SK-N-SH treated with all-trans-retinoic acid at 6 μM for 48 hours (cell line): ENCODE data around the gene MMP14.

Source experiments
- ATAC-seq: fragments of 200-7000 bp; cut with Tn5 transposase; 3 replicates; pipeline ENCODE4 v1.9.1; 2020; ENCODE audit warnings: mild to moderate bottlenecking, moderate library complexity
- ARNTL ChIP-seq: fragments of 450-650 bp; formaldehyde crosslinking; IDR thresholded peaks from 2 replicates; pipeline ENCODE4 v1.5.0; 2020; ENCODE audit warnings: low read depth, mild to moderate bottlenecking, moderate library complexity, borderline replicate concordance
- BACH2 ChIP-seq: fragments of 250-450 bp; sonication (Bioruptor Pico); IDR thresholded peaks from 2 replicates; pipeline ENCODE4 v1.9.0; 2021; ENCODE audit warnings: mild to moderate bottlenecking, borderline replicate concordance
- CSDC2 ChIP-seq: fragments of 250-450 bp; sonication (Bioruptor Pico); IDR thresholded peaks from 2 replicates; pipeline ENCODE4 v1.5.0; 2020; ENCODE audit warnings: mild to moderate bottlenecking, moderate library complexity
- ESRRG ChIP-seq: fragments of 250-450 bp; sonication (Bioruptor Pico); IDR thresholded peaks from 2 replicates; pipeline ENCODE4 v1.6.1; 2021; ENCODE audit warnings: mild to moderate bottlenecking
- ISL1 ChIP-seq: fragments of 250-450 bp; sonication (Bioruptor Pico); IDR thresholded peaks from 2 replicates; pipeline ENCODE4 v2.1.2; 2022; ENCODE audit warnings: mild to moderate bottlenecking, moderate library complexity
- OSR1 ChIP-seq: fragments of 250-450 bp; sonication (Bioruptor Pico); IDR thresholded peaks from 2 replicates; pipeline ENCODE4 v1.8.0; 2022; ENCODE audit warnings: moderate library complexity, mild to moderate bottlenecking, inconsistent platforms
- PATZ1 ChIP-seq: fragments of 250-450 bp; sonication (Bioruptor Pico); IDR thresholded peaks from 2 replicates; pipeline ENCODE4 v1.8.0; 2020; ENCODE audit warnings: mild to moderate bottlenecking, moderate library complexity, borderline replicate concordance
- RARB ChIP-seq: fragments of 250-450 bp; sonication (Bioruptor Pico); IDR thresholded peaks from 2 replicates; pipeline ENCODE4 v1.8.0; 2021; ENCODE audit warnings: mild to moderate bottlenecking, moderate library complexity
- SNAI2 ChIP-seq: fragments of 250-450 bp; sonication (Bioruptor Pico); IDR thresholded peaks from 2 replicates; pipeline ENCODE4 v1.5.0; 2020; ENCODE audit warnings: mild to moderate bottlenecking, moderate library complexity
- TCF4 ChIP-seq: fragments of 250-450 bp; sonication (Bioruptor Pico); IDR thresholded peaks from 2 replicates; pipeline ENCODE4 v1.8.0; 2021; ENCODE audit warnings: mild to moderate bottlenecking, moderate library complexity, borderline replicate concordance
- TOX ChIP-seq: fragments of 250-450 bp; sonication (Bioruptor Pico); IDR thresholded peaks from 2 replicates; pipeline ENCODE4 v1.8.0; 2021; ENCODE audit warnings: mild to moderate bottlenecking, moderate library complexity, borderline replicate concordance
- TSHZ2 ChIP-seq: fragments of 250-450 bp; sonication (Bioruptor Pico); IDR thresholded peaks from 2 replicates; pipeline ENCODE4 v1.5.0; 2020; ENCODE audit warnings: mild to moderate bottlenecking, moderate library complexity
- ZC3H10 ChIP-seq: fragments of 250-450 bp; sonication (Bioruptor Pico); IDR thresholded peaks from 2 replicates; pipeline ENCODE4 v1.5.1; 2021; ENCODE audit warnings: mild to moderate bottlenecking, moderate library complexity
- ZFP3 ChIP-seq: fragments of 250-450 bp; sonication (Bioruptor Pico); IDR thresholded peaks from 2 replicates; pipeline ENCODE4 v1.5.0; 2020; ENCODE audit warnings: mild to moderate bottlenecking, moderate library complexity
- ZFP30 ChIP-seq: fragments of 450-650 bp; formaldehyde crosslinking; IDR thresholded peaks from 2 replicates; pipeline ENCODE4 v1.5.0; 2022; ENCODE audit warnings: mild to moderate bottlenecking, moderate library complexity
- ZNF565 ChIP-seq: fragments of 450-650 bp; formaldehyde crosslinking; conservative IDR thresholded peaks from 2 replicates; pipeline ENCODE4 v1.5.0; 2020; ENCODE audit warnings: low read depth, mild to moderate bottlenecking, moderate library complexity
- ZNF70 ChIP-seq: fragments of 450-650 bp; formaldehyde crosslinking; IDR thresholded peaks from 2 replicates; pipeline ENCODE4 v1.5.0; 2020; ENCODE audit warnings: mild to moderate bottlenecking, moderate library complexity
- TF ChIP-seq, protein P1 (sequence below): fragments of 250-450 bp; sonication (Bioruptor Pico); IDR thresholded peaks from 2 replicates; pipeline ENCODE4 v1.5.1; 2021; ENCODE audit warnings: mild to moderate bottlenecking, moderate library complexity
- TF ChIP-seq, protein P2 (sequence below): fragments of 250-450 bp; sonication (Bioruptor Pico); IDR thresholded peaks from 2 replicates; pipeline ENCODE4 v1.8.0; 2021; ENCODE audit warnings: low read depth, mild to moderate bottlenecking, moderate library complexity, borderline replicate concordance

Gene MMP14

DNA sequence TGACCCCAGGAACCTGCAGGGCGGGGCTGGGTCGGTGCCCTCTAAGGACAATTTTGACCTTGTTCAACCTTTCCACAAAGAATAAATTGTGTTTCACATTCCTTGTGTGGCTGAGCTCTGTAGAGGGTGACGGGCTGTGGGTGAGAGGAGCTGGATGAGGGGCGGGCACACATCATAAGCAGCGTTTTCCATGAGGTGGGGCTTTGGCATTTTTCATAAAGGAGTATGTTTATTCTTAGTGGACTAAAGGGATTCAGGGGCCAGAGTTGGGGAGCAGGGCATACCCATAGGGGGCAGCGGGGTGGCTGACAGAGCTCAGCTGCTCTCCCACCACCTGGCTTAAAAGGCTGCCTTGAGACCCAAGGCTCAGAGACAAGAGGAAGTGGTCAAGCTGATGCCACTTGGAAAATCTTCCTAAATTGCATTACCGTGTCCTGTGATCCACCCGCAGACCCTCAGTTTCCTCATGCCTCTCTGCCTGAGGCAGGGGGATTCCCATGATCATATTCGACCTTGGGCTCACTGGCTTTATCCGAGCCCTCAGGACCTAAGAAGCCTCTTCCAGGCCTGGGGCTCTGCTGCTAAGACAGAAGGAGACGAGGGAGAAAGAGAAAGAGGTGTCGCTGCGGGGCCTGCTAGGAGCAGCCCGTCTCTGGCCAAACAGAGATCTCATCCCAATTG, 11.4 kb downstream of the MMP14 start:
- TF ChIP-seq, protein P1, sequence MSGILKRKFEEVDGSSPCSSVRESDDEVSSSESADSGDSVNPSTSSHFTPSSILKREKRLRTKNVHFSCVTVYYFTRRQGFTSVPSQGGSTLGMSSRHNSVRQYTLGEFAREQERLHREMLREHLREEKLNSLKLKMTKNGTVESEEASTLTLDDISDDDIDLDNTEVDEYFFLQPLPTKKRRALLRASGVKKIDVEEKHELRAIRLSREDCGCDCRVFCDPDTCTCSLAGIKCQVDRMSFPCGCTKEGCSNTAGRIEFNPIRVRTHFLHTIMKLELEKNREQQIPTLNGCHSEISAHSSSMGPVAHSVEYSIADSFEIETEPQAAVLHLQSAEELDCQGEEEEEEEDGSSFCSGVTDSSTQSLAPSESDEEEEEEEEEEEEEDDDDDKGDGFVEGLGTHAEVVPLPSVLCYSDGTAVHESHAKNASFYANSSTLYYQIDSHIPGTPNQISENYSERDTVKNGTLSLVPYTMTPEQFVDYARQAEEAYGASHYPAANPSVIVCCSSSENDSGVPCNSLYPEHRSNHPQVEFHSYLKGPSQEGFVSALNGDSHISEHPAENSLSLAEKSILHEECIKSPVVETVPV (CRISPR knock-in tag): no peak
- no peak for TF ChIP-seq OSR1 (CRISPR knock-in tag)
- TF ChIP-seq TOX (CRISPR knock-in tag): no peak
- TF ChIP-seq RARB (CRISPR knock-in tag): no peak
- TF ChIP-seq TCF4 (CRISPR knock-in tag): no peak
- TF ChIP-seq ISL1: no peak
- no peak for TF ChIP-seq ARNTL (CRISPR knock-in tag)
- TF ChIP-seq PATZ1: no peak
- peak; percentile 10 for ATAC-seq

GRCh38 chr14:22848351-22849164, 12.2 kb downstream of the MMP14 start:
- TF ChIP-seq TCF4 (CRISPR knock-in tag) (no peak; the same call in 1 of the 2 replicates), ZFP3 (CRISPR knock-in tag) (no peak), PATZ1 (no peak), ESRRG (CRISPR knock-in tag) (no peak), CSDC2 (CRISPR knock-in tag) (no peak), SNAI2 (CRISPR knock-in tag) (no peak), ZC3H10 (CRISPR knock-in tag) (no peak), TSHZ2 (no peak), ARNTL (CRISPR knock-in tag) (no peak), TOX (CRISPR knock-in tag) (no peak), RARB (CRISPR knock-in tag) (no peak), BACH2 (CRISPR knock-in tag) (no peak), ISL1 (no peak), ZNF70 (no peak), OSR1 (CRISPR knock-in tag) (no peak), ZNF565 (CRISPR knock-in tag) (no peak), ZFP30 (CRISPR knock-in tag) (no peak)
- TF ChIP-seq, protein P1 (CRISPR knock-in tag): no peak
- TF ChIP-seq, protein P2, sequence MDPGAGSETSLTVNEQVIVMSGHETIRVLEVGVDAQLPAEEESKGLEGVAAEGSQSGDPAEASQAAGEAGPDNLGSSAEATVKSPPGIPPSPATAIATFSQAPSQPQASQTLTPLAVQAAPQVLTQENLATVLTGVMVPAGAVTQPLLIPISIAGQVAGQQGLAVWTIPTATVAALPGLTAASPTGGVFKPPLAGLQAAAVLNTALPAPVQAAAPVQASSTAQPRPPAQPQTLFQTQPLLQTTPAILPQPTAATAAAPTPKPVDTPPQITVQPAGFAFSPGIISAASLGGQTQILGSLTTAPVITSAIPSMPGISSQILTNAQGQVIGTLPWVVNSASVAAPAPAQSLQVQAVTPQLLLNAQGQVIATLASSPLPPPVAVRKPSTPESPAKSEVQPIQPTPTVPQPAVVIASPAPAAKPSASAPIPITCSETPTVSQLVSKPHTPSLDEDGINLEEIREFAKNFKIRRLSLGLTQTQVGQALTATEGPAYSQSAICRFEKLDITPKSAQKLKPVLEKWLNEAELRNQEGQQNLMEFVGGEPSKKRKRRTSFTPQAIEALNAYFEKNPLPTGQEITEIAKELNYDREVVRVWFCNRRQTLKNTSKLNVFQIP (CRISPR knock-in tag): no peak
- ATAC-seq: peak; percentile 57
